PC-3 (cell line): ENCODE data around the gene CEP131. TPM values are rescaled to one million over a fixed set of nuclear protein-coding genes. Genes with fewer than 3 reads are reported as not detected.

Experiments
- ATAC-seq: fragments of 200-7000 bp; cut with Tn5 transposase; 2 replicates; pipeline ENCODE4 v1.9.1; 2020; ENCODE audit warnings: mild to moderate bottlenecking, moderate library complexity
- BruUV-seq: library from RNA; stranded (reverse); fragments of 400-500 nt; replicated peaks from 2 replicates; lab custom pipeline; 2021; lab: Mats Ljungman, UMichigan
- CTCF ChIA-PET: fragments of 300-600 bp; sonication (Branson Sonifier 250); formaldehyde crosslinking; loops from one replicate; lab custom pipeline; 2022; ENCODE audit warnings: antibody characterized with exemption; lab: Charles Lee
- POLR2A ChIA-PET: fragments of 300-600 bp; sonication (Branson Sonifier 250); formaldehyde crosslinking; loops from one replicate; lab custom pipeline; 2022; ENCODE audit warnings: antibody characterized with exemption; ENCODE audit not compliant: unreplicated experiment; lab: Charles Lee
- DNase-seq: peaks from one replicate; pipeline ENCODE4 v3.0.0-alpha.2; 2015
- H2AFZ ChIP-seq: fragments of 300-600 bp; sonication (generic); 2 replicates; pipeline ENCODE4 v1.6.0; 2016; ENCODE audit warnings: antibody characterized with exemption, low read length
- H3F3A ChIP-seq: fragments of 300-600 bp; sonication (generic); one replicate; pipeline ENCODE4 v1.6.0; 2017; ENCODE audit warnings: antibody characterized with exemption, low read length, control low read depth, mild to moderate bottlenecking; ENCODE audit not compliant: unreplicated experiment
- H3K27ac ChIP-seq: fragments of 300-600 bp; sonication (generic); 2 replicates; pipeline ENCODE4 v1.5.1; 2016; ENCODE audit warnings: mild to moderate bottlenecking, low read length
- H3K27me3 ChIP-seq: fragments of 300-600 bp; sonication (generic); 2 replicates; pipeline ENCODE4 v1.6.1; 2016; ENCODE audit warnings: low read length, mixed read lengths
- H3K36me3 ChIP-seq: fragments of 300-600 bp; sonication (generic); 2 replicates; pipeline ENCODE4 v1.6.1; 2016; ENCODE audit warnings: low read depth, mixed run types, low read length, mixed read lengths
- H3K4me1 ChIP-seq: fragments of 300-600 bp; sonication (generic); 2 replicates; pipeline ENCODE4 v1.5.1; 2016; ENCODE audit warnings: low read length; ENCODE audit not compliant: insufficient read depth
- H3K4me2 ChIP-seq: fragments of 300-600 bp; sonication (generic); 2 replicates; pipeline ENCODE4 v1.6.0; 2016; ENCODE audit warnings: low read length
- H3K4me3 ChIP-seq: fragments of 300-600 bp; sonication (generic); 2 replicates; pipeline ENCODE4 v1.5.1; 2016; ENCODE audit warnings: mild to moderate bottlenecking, low read length, mixed read lengths
- H3K79me2 ChIP-seq: fragments of 300-600 bp; sonication (generic); 2 replicates; pipeline ENCODE4 v1.6.1; 2017; ENCODE audit warnings: low read length, mixed read lengths
- H3K9ac ChIP-seq: fragments of 300-600 bp; sonication (generic); 2 replicates; pipeline ENCODE4 v1.6.0; 2016; ENCODE audit warnings: mild to moderate bottlenecking, low read length
- H3K9me2 ChIP-seq: fragments of 300-600 bp; sonication (generic); replicated peaks from 2 replicates; pipeline ENCODE4 v1.6.1; 2016; ENCODE audit warnings: mixed run types, low read length, mixed read lengths
- H3K9me3 ChIP-seq: fragments of 300-600 bp; sonication (generic); 2 replicates; pipeline ENCODE4 v1.6.1; 2016; ENCODE audit warnings: low read length, mixed read lengths
- H4K20me1 ChIP-seq: fragments of 300-600 bp; sonication (generic); 2 replicates; pipeline ENCODE4 v1.6.1; 2016; ENCODE audit warnings: low read length, mixed read lengths
- EZH2 ChIP-seq: fragments of 300-600 bp; sonication (generic); IDR thresholded peaks from one replicate; pipeline ENCODE4 v1.6.1; 2017; ENCODE audit warnings: antibody characterized with exemption, mild to moderate bottlenecking, low read length; ENCODE audit not compliant: unreplicated experiment
- EZH2phosphoT487 ChIP-seq: fragments of 300-600 bp; sonication (generic); IDR thresholded peaks from 2 replicates; pipeline ENCODE4 v1.6.1; 2018; ENCODE audit warnings: mild to moderate bottlenecking, antibody characterized with exemption, low read length, borderline replicate concordance
- intact Hi-C: fragments of 100-400 bp; cut with micrococcal nuclease; formaldehyde crosslinking; loops from 2 replicates; pipeline ENCODE4 v1.9.0; 2023
- total RNA-seq: library from RNA; depleted of rRNA; stranded (reverse); fragments of >200 nt; gene quantifications from 2 replicates; pipeline ENCODE4 v1.2.3, GENCODE V29; 2014
- TF ChIP-seq, protein P1 (sequence below): fragments of 300-600 bp; sonication (generic); conservative IDR thresholded peaks from 2 replicates; pipeline ENCODE4 v1.5.1; 2017; ENCODE audit warnings: antibody characterized with exemption, low read depth, mild to moderate bottlenecking, low read length

Gene CEP131
- total RNA-seq, 1 experiment from 2014 or later, result 32.1 TPM

DNA sequence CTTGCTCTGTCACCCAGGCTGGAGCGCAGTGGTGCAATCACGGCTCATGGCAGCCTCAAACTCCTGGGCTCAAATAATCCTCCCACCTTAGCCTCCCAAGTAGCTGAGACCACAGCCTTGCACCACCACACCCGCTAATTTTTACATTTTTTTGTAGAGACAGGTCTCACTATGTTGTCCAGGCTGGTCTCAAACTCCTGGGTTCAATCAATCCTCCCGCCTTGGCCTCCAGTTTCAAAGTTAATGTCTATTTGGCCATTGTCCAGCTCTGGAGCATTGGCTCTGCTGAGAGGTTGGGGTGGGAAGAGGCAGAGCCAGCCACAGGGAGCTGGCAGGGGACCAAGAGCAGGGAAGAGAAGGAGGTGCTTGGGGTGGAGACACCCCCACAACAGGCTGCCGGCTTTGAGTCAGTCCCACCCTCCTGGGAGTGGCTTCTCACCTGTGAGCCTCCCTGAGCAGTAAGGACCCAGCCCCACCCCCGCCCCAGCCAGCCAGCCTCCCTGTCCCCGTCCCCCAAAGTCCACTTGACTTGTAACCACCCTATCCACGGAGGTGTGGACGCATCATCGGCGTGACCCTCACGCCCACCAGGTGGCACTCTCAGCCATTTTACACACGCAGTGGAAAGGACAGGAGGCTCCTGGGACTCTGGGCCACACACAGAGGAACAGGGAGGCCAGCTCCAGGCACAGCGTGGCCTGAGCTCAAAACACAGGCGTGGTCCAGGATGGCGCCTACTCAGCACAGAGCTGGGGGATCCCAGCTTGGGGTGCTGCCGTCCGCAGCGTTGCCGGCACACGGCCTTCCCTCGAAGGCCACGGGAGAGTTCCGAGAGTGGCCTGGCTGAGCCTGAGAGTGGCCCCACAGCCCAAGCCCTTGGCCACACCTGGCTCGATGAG, 80.2 kb downstream of the CEP131 start:
- no TSS peak for BruUV-seq
- H3K36me3 ChIP-seq, result no peaks in the 10 kb centered on the region
- no peaks in the 10 kb centered on the region for H4K20me1 ChIP-seq
- peak; percentile 83 for DNase-seq
- H3K79me2 ChIP-seq, result no peaks in the 10 kb centered on the region
- ChIA-PET CTCF (interaction anchor here (0.5 to 0.6 kb wide), 3 partner anchors 58 to 287 kb away, joined by 3 to 11 read pairs (median 7); no protein-coding TSS in a partner anchor), POLR2A (no interaction called here)
- intact Hi-C loops, result loop anchor here (1.0 to 2.0 kb wide), 2 partner anchors 58 to 99 kb away; no protein-coding TSS in a partner anchor
- H2AFZ ChIP-seq, result peak overlapping the region; percentile 75
- no peaks in the 10 kb centered on the region for H3K27me3 ChIP-seq
- no peak overlapping the region for H3K4me3 ChIP-seq
- peak; percentile 100 for ATAC-seq
- H3K9ac ChIP-seq, result no peak overlapping the region
- no peak for TF ChIP-seq EZH2phosphoT487
- TF ChIP-seq, protein P1, sequence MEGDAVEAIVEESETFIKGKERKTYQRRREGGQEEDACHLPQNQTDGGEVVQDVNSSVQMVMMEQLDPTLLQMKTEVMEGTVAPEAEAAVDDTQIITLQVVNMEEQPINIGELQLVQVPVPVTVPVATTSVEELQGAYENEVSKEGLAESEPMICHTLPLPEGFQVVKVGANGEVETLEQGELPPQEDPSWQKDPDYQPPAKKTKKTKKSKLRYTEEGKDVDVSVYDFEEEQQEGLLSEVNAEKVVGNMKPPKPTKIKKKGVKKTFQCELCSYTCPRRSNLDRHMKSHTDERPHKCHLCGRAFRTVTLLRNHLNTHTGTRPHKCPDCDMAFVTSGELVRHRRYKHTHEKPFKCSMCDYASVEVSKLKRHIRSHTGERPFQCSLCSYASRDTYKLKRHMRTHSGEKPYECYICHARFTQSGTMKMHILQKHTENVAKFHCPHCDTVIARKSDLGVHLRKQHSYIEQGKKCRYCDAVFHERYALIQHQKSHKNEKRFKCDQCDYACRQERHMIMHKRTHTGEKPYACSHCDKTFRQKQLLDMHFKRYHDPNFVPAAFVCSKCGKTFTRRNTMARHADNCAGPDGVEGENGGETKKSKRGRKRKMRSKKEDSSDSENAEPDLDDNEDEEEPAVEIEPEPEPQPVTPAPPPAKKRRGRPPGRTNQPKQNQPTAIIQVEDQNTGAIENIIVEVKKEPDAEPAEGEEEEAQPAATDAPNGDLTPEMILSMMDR, result peak; percentile 79
- no peaks in the 10 kb centered on the region for H3F3A ChIP-seq
- H3K9me2 ChIP-seq, result no peaks in the 10 kb centered on the region
- H3K9me3 ChIP-seq, result no peaks in the 10 kb centered on the region
- no peak overlapping the region for H3K4me2 ChIP-seq
- H3K4me1 ChIP-seq, result no peaks in the 10 kb centered on the region
- no peak overlapping the region for H3K27ac ChIP-seq

- Histone ChIP-seq H2AFZ (no peak overlapping the region), H3F3A (no peaks in the 10 kb centered on the region), H3K9me2 (no peaks in the 10 kb centered on the region), H3K9ac (no peak overlapping the region), H3K4me2 (no peak overlapping the region), H3K27me3 (no peaks in the 10 kb centered on the region), H3K36me3 (no peaks in the 10 kb centered on the region), H3K4me1 (no peaks in the 10 kb centered on the region), H4K20me1 (no peaks in the 10 kb centered on the region), H3K9me3 (no peaks in the 10 kb centered on the region), H3K27ac (no peak overlapping the region), H3K4me3 (no peak overlapping the region), H3K79me2 (no peaks in the 10 kb centered on the region)
- ATAC-seq, result no peak
- TF ChIP-seq EZH2phosphoT487, result no peak
- TF ChIP-seq EZH2, result no peak
- TF ChIP-seq, protein P1, result no peak
- CTCF ChIA-PET, result no interaction called here
- BruUV-seq, result no TSS peak
- intact Hi-C loops, result no loop called here
- no peak for DNase-seq
- POLR2A ChIA-PET, result interaction anchor here (0.6 kb wide), 1 partner anchor 720 kb away, joined by 9 read pairs; no protein-coding TSS in a partner anchor
Observed at GRCh38 chr17:81140695-81141094, 82.1 kb downstream of the CEP131 start.

GRCh38 chr17:81140018-81140417, 82.7 kb downstream of the CEP131 start:
- Histone ChIP-seq H3K9ac (no peak overlapping the region), H4K20me1 (no peaks in the 10 kb centered on the region), H3K79me2 (no peaks in the 10 kb centered on the region), H3K4me2 (no peak overlapping the region), H2AFZ (no peak overlapping the region), H3K4me1 (no peaks in the 10 kb centered on the region), H3K27ac (no peak overlapping the region), H3F3A (no peaks in the 10 kb centered on the region), H3K9me3 (no peaks in the 10 kb centered on the region), H3K36me3 (no peaks in the 10 kb centered on the region), H3K27me3 (no peaks in the 10 kb centered on the region), H3K9me2 (no peaks in the 10 kb centered on the region), H3K4me3 (no peak overlapping the region)
- ChIA-PET CTCF (no interaction called here), POLR2A (interaction anchor here (0.6 kb wide), 1 partner anchor 721 kb away, joined by 9 read pairs; no protein-coding TSS in a partner anchor)
- no peak for ATAC-seq
- TF ChIP-seq, protein P1, result no peak
- TF ChIP-seq EZH2 (no peak), EZH2phosphoT487 (no peak)
- no TSS peak for BruUV-seq
- DNase-seq, result no peak
- intact Hi-C loops, result no loop called here
